ENCODE measurements around the gene CRIP2. TPM values are rescaled to one million over a fixed set of nuclear protein-coding genes. Genes with fewer than 3 reads are reported as not detected.

The CRIP2 gene
- total RNA-seq, 6 experiments from 2014 or later, result 11.2 to 50.0 (median 27.5) TPM

GRCh38 chr14:105449276-105450122 is 25.1 kb upstream of the CRIP2 start:
- WGBS (ENCODE audit: insufficient coverage, low coverage, low lambda C conversion rate, missing lambda C conversion rate), result 87% methylated on average over 6 of the region's 47 CpGs
- no peak for ATAC-seq

DNA sequence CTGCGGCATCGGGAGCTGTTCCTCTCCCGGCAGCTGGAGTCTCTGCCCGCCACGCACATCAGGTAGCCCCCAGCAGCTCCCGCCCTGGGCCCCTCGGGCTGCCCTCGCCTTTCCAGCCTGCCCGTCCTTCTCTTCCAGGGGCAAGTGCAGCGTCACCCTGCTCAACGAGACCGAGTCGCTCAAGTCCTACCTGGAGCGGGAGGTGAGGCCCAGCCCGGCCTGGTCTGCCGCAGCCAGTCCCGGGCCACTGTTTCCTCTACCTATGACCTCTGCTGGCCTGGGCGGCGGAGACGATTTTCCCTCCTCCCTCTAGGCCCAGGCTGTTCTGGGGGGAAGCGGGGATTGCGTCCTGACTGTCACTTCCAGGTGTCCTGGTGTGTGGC is 24.5 kb upstream of the CRIP2 start:
- peak in 1 of 3 donors; percentile 40 for DNase-seq
- 97% methylated on average over 6 of the region's 22 CpGs for WGBS (ENCODE audit: insufficient coverage, low coverage, low lambda C conversion rate, missing lambda C conversion rate)
- intact Hi-C loops (cut with DNase I), result no loop called here
- TF ChIP-seq CTCF (IDR thresholded peaks at IDR 0.05) (no peak), POLR2A (IDR thresholded peaks at IDR 0.05) (no peak)
- ATAC-seq, result no peak
- Histone ChIP-seq H3K4me1 (no peaks in the 10 kb centered on the region), H3K27ac (no peak overlapping the region), H3K9me3 (no peaks in the 10 kb centered on the region), H3K36me3 (peaks cover 0 to 14% (median 0%) of the 10 kb centered on the region in 4 donors), H3K4me3 (no peak overlapping the region), H3K27me3 (no peaks in the 10 kb centered on the region)

More at GRCh38 chr14:105449276-105450122, 25.1 kb upstream of the CRIP2 start:
- no peak overlapping the region for H3K4me3 ChIP-seq
- H3K9me3 ChIP-seq, result no peaks in the 10 kb centered on the region
- TF ChIP-seq POLR2A (IDR thresholded peaks at IDR 0.05), result no peak
- no peak for TF ChIP-seq CTCF (IDR thresholded peaks at IDR 0.05)
- H3K4me1 ChIP-seq, result no peaks in the 10 kb centered on the region
- H3K36me3 ChIP-seq, result peaks cover 0 to 14% (median 0%) of the 10 kb centered on the region in 4 donors
- H3K27me3 ChIP-seq, result no peaks in the 10 kb centered on the region
- intact Hi-C loops (cut with DNase I), result no loop called here
- H3K27ac ChIP-seq, result no peak overlapping the region
- DNase-seq, result peak in 1 of 3 donors; percentile 56

- no peak overlapping the region for H3K4me3 ChIP-seq
- ATAC-seq, result no peak
- H3K4me1 ChIP-seq, result no peaks in the 10 kb centered on the region
- DNase-seq, result peak in 1 of 3 donors; percentile 46
- 89% methylated on average over 3 of the region's 29 CpGs for WGBS (ENCODE audit: insufficient coverage, low coverage, low lambda C conversion rate, missing lambda C conversion rate)
- H3K9me3 ChIP-seq, result no peaks in the 10 kb centered on the region
- intact Hi-C loops (cut with DNase I), result no loop called here
- no peak overlapping the region for H3K27ac ChIP-seq
- H3K27me3 ChIP-seq, result no peaks in the 10 kb centered on the region
- TF ChIP-seq POLR2A (IDR thresholded peaks at IDR 0.05) (no peak), CTCF (IDR thresholded peaks at IDR 0.05) (peak in 1 of 4 donors; percentile 15)
- H3K36me3 ChIP-seq, result peaks cover 0 to 14% (median 0%) of the 10 kb centered on the region in 4 donors
Measured at GRCh38 chr14:105450864-105451720, 23.5 kb upstream of the CRIP2 start.

DNA sequence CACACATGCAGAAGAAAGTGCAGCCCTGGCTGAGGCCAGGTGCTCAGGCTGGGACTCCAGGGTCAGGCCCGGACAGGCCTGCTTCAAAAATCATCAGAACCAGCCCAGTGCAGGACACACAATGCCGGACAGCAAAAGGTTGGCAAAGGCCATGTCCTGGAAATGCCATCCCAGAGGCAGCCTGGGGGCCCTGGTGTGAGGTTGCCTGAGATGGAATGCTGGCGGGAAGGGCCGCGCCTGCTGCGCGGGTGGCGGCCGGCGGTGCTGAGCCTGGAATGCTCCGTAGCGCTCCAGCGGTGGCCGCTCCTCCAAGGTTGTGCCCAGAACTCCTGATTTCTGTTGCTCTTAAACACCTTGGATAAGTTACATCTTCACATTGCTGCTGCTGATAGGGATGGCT is 21.7 kb upstream of the CRIP2 start:
- no peaks in the 10 kb centered on the region for H3K9me3 ChIP-seq
- no peak overlapping the region for H3K27ac ChIP-seq
- H3K27me3 ChIP-seq, result no peaks in the 10 kb centered on the region
- WGBS (ENCODE audit: insufficient coverage, low coverage, low lambda C conversion rate, missing lambda C conversion rate), result 85% methylated on average over 8 of the region's 14 CpGs
- intact Hi-C loops (cut with DNase I), result no loop called here
- no peak for ATAC-seq
- peaks cover 0 to 14% (median 2%) of the 10 kb centered on the region in 4 donors for H3K36me3 ChIP-seq
- no peak for TF ChIP-seq CTCF (IDR thresholded peaks at IDR 0.05)
- TF ChIP-seq POLR2A (IDR thresholded peaks at IDR 0.05), result no peak
- H3K4me1 ChIP-seq, result no peaks in the 10 kb centered on the region
- H3K4me3 ChIP-seq, result no peak overlapping the region
- DNase-seq, result peak in 1 of 3 donors; percentile 17

All from right lobe of liver (tissue), 6 donors.